Lower lobe of right lung (tissue), 2 donors: Measurements from ENCODE around the gene WDR7. TPM values are rescaled to one million over a fixed set of nuclear protein-coding genes. Genes with fewer than 3 reads are reported as not detected.

ENCODE experiments used
- ATAC-seq, 2 donors: fragments of 200-7000 bp; cut with Tn5 transposase; one replicate each; pipeline ENCODE4 v1.9.1; 2020 to 2022; ENCODE audit warnings: mild to moderate bottlenecking in 2 of 2, moderate library complexity in 2 of 2
- DNase-seq: peaks from one replicate; pipeline ENCODE4 v3.0.0-alpha.2; 2020
- H3K27ac ChIP-seq: fragments of 200-600 bp; one replicate; pipeline ENCODE4 v1.8.0; 2022
- H3K27me3 ChIP-seq: fragments of 200-600 bp; one replicate; pipeline ENCODE4 v1.8.0; 2022; ENCODE audit warnings: low read depth
- H3K36me3 ChIP-seq: fragments of 200-600 bp; one replicate; pipeline ENCODE4 v1.8.0; 2022; ENCODE audit warnings: mild to moderate bottlenecking
- H3K4me1 ChIP-seq: fragments of 200-600 bp; one replicate; pipeline ENCODE4 v1.8.0; 2022
- H3K4me3 ChIP-seq: fragments of 200-600 bp; one replicate; pipeline ENCODE4 v1.8.0; 2022; ENCODE audit warnings: mild to moderate bottlenecking
- H3K9me3 ChIP-seq: fragments of 200-600 bp; one replicate; pipeline ENCODE4 v1.8.0; 2022
- intact Hi-C: fragments of 100-400 bp; cut with DNase I; formaldehyde crosslinking; loops from one replicate; pipeline ENCODE4 v1.11.0; 2022
- total RNA-seq: library from RNA; stranded (reverse); fragmentation: NEBNext Ultra II Directional; extraction: Animal tissue kit (Norgen Biotek cat#: 25700); gene quantifications from one replicate; pipeline ENCODE4 v1.2.1, GENCODE V29; 2021
- TF ChIP-seq, protein P1 (sequence below): fragments of 200-600 bp; IDR thresholded peaks from one replicate; pipeline ENCODE4 v1.8.0; 2022; ENCODE audit warnings: antibody characterized with exemption, mild to moderate bottlenecking
- donor health status: DM: no; HTN: yes; CAD: no; lungs with severe emphysema.

The WDR7 gene
- total RNA-seq, 1 donor from 2014 or later = 29.1 TPM

DNA sequence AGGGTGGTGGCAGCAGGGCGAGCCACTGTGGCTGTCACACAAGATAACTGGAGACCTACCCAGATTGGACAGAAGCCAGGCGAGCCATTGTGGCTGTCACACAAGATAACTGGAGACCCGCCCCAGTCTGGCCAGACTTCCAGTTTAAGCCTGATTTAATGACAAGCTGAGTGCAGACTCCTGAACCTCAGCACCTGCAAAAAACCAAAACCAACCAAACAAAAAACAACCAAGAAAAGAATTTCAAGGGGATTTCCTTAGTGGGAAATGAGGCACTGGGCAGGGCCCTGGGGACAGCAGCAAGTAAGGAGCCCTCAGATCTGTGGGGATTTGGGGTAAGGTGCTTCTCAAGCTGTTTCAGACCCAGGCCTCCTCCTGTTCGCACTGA is 400.5 kb downstream of the WDR7 start:
- Histone ChIP-seq H3K27ac (no peak overlapping the region), H3K36me3 (no peaks in the 10 kb centered on the region), H3K4me1 (no peaks in the 10 kb centered on the region), H3K27me3 (no peaks in the 10 kb centered on the region), H3K4me3 (no peak overlapping the region), H3K9me3 (no peaks in the 10 kb centered on the region)
- ATAC-seq = no peak
- TF ChIP-seq, protein P1, sequence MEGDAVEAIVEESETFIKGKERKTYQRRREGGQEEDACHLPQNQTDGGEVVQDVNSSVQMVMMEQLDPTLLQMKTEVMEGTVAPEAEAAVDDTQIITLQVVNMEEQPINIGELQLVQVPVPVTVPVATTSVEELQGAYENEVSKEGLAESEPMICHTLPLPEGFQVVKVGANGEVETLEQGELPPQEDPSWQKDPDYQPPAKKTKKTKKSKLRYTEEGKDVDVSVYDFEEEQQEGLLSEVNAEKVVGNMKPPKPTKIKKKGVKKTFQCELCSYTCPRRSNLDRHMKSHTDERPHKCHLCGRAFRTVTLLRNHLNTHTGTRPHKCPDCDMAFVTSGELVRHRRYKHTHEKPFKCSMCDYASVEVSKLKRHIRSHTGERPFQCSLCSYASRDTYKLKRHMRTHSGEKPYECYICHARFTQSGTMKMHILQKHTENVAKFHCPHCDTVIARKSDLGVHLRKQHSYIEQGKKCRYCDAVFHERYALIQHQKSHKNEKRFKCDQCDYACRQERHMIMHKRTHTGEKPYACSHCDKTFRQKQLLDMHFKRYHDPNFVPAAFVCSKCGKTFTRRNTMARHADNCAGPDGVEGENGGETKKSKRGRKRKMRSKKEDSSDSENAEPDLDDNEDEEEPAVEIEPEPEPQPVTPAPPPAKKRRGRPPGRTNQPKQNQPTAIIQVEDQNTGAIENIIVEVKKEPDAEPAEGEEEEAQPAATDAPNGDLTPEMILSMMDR = no peak
- intact Hi-C loops = no loop called here
- no peak for DNase-seq

DNA sequence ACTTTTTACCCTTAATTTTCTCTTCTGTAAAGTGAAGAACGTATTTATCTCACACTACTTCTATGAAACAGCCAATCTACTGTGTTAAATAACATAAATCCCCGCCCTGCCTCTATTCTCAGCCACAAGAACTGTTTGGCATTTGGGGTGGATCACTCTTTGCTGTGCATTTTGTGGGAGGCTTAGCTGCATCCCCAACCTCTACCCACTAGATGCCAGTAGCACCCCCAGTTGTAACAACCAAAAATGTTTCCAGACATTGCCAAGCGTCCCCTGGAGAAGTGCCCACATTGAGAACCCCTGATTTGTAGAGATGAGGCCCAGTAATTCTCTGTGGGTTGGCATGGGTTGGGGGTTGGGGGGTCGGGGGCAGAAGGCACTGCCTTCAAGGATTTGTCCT is 401.0 kb downstream of the WDR7 start:
- Histone ChIP-seq H3K4me1 (no peaks in the 10 kb centered on the region), H3K4me3 (no peak overlapping the region), H3K36me3 (no peaks in the 10 kb centered on the region), H3K9me3 (no peaks in the 10 kb centered on the region), H3K27me3 (no peaks in the 10 kb centered on the region), H3K27ac (no peak overlapping the region)
- intact Hi-C loops = no loop called here
- TF ChIP-seq, protein P1 = no peak
- ATAC-seq (no peak), DNase-seq (no peak)

DNA sequence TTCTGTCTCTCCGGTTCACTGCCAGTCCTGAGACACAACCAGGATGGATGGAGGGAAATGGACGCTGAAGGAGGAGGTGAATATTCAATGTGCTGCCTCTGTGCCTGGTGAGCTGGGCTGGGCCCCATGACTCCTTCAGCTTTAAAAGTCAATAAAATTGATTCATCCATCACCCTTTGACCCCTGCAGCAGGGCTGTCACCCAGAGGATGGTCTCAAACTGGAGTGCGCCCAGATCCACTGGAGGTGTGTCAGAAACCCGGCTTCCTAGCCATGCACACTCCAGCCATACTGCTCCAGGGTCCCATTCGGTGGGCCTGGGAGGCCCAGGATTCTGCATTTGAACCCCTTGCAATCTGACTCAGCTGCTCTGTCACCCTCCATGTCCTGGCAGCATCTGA is 401.6 kb downstream of the WDR7 start:
- H3K9me3 ChIP-seq = no peaks in the 10 kb centered on the region
- DNase-seq = no peak
- H3K36me3 ChIP-seq = no peaks in the 10 kb centered on the region
- TF ChIP-seq, protein P1 = no peak
- H3K27me3 ChIP-seq = no peaks in the 10 kb centered on the region
- no peak overlapping the region for H3K27ac ChIP-seq
- no peak overlapping the region for H3K4me3 ChIP-seq
- intact Hi-C loops = no loop called here
- H3K4me1 ChIP-seq = no peaks in the 10 kb centered on the region
- no peak for ATAC-seq

DNA sequence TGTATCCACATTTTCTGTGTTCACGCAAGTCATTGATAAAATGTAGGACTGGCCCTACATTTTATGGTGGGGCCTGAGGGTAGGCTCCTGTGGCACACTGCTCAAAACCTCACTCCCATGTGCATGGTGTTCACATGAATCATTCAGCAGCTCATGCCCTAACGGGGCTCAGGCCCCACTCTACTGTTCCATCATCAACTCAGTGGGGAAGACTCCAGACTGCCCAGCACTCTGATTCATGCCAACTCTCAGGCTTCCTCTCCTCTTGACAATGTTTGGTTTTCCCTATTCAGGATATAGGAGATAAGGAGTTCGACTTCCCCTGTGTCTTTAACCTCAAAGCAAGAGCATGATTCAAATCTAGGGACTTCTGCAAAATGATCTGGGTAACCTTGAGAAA is 403.7 kb downstream of the WDR7 start:
- TF ChIP-seq, protein P1 = no peak
- no peaks in the 10 kb centered on the region for H3K4me1 ChIP-seq
- H3K27me3 ChIP-seq = no peaks in the 10 kb centered on the region
- no peak overlapping the region for H3K4me3 ChIP-seq
- no peak for ATAC-seq
- no peak for DNase-seq
- intact Hi-C loops = no loop called here
- no peaks in the 10 kb centered on the region for H3K9me3 ChIP-seq
- no peak overlapping the region for H3K27ac ChIP-seq
- H3K36me3 ChIP-seq = no peaks in the 10 kb centered on the region

DNA sequence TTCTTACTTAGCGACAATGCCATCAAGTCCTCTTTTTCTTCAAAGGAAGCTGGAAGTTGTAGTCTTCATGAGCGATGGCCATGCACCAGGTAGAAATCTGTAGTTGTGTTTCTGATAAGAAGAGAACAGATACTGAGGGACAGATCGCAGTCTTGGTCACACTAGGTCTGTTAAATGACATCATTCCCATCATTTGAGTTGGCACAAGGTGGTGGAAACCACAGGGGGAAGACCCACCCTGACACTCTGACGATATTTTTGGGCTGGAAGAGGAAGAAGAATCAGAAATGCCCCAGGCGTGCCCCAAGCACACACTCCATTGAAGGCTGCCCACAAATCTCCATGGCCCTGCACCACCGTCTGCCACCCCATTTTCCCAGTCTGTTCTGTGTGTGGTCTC is 406.7 kb downstream of the WDR7 start:
- intact Hi-C loops = no loop called here
- no peak for ATAC-seq
- H3K27ac ChIP-seq = no peak overlapping the region
- no peaks in the 10 kb centered on the region for H3K4me1 ChIP-seq
- no peaks in the 10 kb centered on the region for H3K36me3 ChIP-seq
- no peaks in the 10 kb centered on the region for H3K27me3 ChIP-seq
- TF ChIP-seq, protein P1 = no peak
- no peak for DNase-seq
- no peaks in the 10 kb centered on the region for H3K9me3 ChIP-seq
- H3K4me3 ChIP-seq = no peak overlapping the region

DNA sequence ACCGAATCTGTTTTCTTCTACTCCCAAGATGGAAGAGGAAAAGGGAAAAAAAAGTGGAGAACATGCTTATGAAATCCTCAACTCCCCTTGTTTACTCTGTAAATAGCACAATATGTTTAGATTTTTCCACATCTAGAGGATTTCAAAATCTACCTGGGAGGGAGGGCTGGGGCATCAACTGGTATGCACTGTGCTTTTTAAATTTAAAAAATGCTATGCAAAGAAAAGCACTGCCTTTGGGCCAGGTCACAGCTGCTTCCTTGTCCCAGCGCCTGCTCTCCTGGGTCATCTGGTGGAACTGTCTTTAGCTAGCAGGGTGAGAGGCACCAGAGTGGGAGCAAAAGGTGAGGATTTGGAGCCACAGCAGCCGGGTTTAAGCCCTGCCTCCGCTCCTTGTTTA is 407.6 kb downstream of the WDR7 start:
- Histone ChIP-seq H3K27ac (no peak overlapping the region), H3K36me3 (no peaks in the 10 kb centered on the region), H3K4me3 (no peak overlapping the region), H3K9me3 (no peaks in the 10 kb centered on the region), H3K4me1 (no peaks in the 10 kb centered on the region), H3K27me3 (no peaks in the 10 kb centered on the region)
- ATAC-seq = no peak
- intact Hi-C loops = no loop called here
- no peak for DNase-seq
- TF ChIP-seq, protein P1 = no peak
